AG10803 (cell line): ENCODE results near the gene RIMS4.

Experiments used
- DNase-seq: peaks from one replicate; pipeline ENCODE4 v3.0.0; 2010; ENCODE audit warnings: low read depth
- H3K4me3 ChIP-seq: 2 replicates; pipeline ENCODE4 v1.5.1; 2011; ENCODE audit warnings: mild to moderate bottlenecking, low read length, control low read depth
- TF ChIP-seq, protein P1 (sequence below): conservative IDR thresholded peaks from 2 replicates; pipeline ENCODE4 v1.5.1; 2011; ENCODE audit warnings: mild to moderate bottlenecking, low read length, control low read depth, inconsistent platforms

RIMS4 gene

DNA sequence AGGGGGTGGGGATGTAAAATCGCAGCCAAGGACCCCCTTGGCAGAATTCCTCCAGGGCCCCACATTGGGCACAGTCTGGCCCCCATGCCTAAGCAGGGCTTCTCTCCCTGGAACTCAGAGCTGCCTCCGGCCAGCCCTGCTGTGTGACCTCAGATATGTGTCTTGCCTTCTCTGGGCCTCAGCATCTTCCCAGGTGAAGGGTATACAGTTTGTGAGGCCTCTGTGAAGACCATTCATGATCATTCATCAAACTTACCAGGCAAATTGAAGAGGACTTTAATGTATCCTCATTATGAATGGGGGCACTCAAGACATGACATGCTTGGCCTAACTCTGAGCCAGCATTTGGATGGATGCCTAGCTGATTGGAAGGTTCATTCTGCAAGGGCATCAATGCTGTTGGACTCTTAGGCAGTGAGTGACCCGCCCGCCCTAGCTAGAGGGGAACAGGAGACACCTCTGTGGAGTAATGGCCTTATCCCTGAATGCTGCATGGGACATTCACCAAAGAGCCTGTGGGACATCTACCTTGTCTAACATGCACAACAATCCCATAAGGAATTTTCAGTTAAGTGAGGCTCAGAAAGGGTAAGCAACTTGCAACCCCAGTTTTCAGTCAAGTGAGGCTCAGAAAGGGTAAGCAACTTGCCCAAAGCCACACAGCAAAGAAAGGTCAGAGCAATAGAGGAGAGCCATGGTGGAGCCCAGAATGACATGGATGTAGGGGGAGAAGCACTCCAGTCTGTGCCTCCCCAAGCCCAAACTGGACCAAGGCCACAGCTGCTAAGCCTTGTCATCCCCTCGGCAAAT, 94.6 kb downstream of the RIMS4 start:
- H3K4me3 ChIP-seq = peak overlapping the region; percentile 32
- TF ChIP-seq, protein P1, sequence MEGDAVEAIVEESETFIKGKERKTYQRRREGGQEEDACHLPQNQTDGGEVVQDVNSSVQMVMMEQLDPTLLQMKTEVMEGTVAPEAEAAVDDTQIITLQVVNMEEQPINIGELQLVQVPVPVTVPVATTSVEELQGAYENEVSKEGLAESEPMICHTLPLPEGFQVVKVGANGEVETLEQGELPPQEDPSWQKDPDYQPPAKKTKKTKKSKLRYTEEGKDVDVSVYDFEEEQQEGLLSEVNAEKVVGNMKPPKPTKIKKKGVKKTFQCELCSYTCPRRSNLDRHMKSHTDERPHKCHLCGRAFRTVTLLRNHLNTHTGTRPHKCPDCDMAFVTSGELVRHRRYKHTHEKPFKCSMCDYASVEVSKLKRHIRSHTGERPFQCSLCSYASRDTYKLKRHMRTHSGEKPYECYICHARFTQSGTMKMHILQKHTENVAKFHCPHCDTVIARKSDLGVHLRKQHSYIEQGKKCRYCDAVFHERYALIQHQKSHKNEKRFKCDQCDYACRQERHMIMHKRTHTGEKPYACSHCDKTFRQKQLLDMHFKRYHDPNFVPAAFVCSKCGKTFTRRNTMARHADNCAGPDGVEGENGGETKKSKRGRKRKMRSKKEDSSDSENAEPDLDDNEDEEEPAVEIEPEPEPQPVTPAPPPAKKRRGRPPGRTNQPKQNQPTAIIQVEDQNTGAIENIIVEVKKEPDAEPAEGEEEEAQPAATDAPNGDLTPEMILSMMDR = no peak
- DNase-seq = no peak

DNA sequence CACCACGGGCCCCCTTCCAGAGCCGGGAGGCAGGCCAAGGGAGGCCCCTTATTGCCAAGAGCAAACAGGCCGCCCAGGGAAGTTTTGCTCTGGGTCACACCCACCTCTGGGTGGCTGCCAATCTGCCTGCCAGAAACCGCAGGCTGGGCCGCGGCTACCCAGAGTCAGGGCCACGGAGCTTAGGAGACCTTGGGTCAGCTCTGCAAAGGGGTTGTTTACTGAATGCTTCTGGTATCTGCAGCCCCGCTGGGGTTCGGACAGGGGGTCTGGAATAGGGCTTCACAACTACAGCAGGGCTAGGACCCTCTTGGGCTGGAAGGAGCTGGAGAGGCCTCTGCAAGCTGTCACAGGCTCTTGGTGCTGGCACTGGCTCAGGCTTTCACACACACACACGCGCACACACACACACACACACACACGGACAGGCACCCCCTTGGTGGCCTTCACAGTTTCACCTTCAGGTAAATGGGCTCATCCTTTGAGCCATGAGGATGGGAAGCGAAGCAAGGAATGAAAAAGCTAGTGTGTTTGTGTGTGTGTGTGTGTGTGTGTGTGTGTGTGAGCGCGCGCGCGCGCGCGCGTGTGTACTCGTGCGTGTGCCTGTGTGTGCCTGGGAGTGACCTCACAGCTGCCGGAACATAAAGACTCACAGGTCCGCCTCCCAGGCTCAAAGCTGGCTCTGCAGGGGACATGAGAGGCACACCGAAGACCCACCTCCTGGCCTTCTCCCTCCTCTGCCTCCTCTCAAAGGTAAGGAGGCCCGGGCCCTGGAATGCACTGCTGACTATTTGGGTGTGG, 95.4 kb downstream of the RIMS4 start, which contains the start of gene CCN5:
Gene CCN5, plus strand, starts transcription at position 669 of the 798 bp plus-strand sequence. Its CDS starts 22 bp downstream, at position 691.
- TF ChIP-seq, protein P1 = no peak
- DNase-seq = peak; percentile 83
- H3K4me3 ChIP-seq = peak within 1 kb of the TSS; percentile 34

DNA sequence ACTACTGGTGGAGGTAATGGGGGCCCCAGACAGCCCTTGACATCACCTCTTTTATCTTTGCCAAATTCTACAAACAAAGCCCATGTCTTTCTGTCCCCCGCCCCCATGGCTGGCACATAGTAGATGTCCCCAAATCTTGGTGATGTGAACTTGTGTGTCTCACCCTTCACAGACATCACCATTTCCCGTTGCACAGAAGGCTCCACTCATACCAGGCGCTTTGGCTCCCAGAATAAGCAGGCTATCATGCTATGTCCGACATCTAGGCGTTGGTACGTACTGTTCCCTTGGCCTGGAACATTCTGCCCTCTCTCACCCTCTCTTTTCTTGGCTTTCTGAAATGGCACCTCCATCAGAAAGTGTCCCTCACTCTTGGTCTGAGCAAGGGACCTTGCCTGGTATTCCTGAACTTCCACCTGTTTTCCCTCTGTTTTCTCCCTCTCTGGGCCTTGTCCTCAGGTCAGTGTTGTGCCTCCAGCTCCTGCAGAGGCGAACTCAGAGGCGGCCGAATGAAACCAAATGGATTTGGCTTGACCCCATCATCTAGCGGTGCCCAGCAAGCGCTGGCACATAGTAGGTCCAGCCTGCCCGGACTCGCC, 96.1 kb downstream of the RIMS4 start:
- no peak overlapping the region for H3K4me3 ChIP-seq
- TF ChIP-seq, protein P1 = no peak
- DNase-seq = no peak

DNA sequence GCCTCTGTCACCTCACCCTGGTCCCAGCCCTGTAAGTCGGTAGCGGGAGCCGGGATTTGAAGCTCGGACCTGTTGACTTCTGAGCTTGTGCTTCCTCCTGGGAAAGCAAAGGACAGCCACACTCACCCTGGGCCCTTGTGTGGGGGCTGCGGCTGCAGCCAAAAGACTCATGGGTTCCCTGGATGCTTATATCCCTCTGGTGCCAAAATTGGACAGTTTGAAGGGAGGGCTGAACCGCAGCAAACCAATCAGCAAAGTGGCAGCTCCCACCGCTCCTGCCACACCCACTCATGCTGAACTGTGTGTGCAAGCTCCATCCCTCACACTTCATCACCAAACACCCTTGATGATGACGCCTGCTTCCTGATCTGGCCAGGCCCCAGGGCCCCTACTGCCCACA, 99.1 kb downstream of the RIMS4 start:
- no peak overlapping the region for H3K4me3 ChIP-seq
- TF ChIP-seq, protein P1 = no peak
- no peak for DNase-seq

DNA sequence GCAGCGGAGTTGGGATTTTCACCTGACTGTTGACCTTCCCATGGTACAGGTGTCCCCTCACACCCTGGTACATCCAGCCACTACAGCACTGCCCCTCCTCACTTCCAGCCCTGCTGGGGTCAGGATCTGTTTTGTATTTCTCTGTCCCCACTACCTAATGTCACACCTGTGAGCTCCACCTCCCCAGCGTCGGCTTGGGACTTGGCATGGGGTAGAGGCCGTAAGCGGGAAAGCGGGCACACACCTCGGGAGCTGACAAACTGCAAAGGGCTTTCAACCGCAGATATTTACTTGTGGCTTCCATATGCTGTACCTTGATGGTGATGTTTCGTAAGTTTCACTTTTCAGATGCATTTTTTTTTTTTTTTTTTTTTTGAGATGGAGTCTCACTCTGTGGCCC, 100.5 kb downstream of the RIMS4 start:
- H3K4me3 ChIP-seq = no peak overlapping the region
- TF ChIP-seq, protein P1 = no peak
- DNase-seq = no peak

DNA sequence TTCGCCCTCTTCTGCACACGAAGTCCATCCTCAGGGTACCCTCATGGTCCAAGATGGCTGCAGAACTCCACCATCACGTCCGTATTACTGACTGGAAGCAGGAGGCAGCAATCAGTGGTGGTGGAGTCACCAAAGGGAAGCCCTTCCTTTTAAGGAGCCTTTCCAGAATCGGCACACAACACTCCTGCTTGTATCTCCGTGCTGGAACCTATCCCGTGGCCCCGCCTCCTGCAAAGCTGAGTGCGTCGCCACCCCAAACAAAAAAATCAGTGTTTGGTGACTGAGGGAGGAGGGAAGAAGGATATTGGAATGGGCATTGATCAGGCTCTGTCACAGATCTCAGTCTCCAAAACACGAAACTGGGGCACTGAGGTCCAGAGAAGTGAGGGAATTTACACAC, 101.0 kb downstream of the RIMS4 start:
- TF ChIP-seq, protein P1 = no peak
- DNase-seq = no peak
- no peak overlapping the region for H3K4me3 ChIP-seq
